Hypothalamus (tissue), 51 donors: ENCODE results near the gene ANO9.
"Not testable (repeated sequence)": the region's sequence is repeated elsewhere in the genome, so short reads cannot be mapped to it uniquely, and the experiment has no call there.

Source experiments
- DNase-seq, 51 donors: peaks; one replicate each; lab custom pipeline; 2025; lab: John Stamatoyannopoulos, UW

Gene ANO9

GRCh38 chr11:472816-473215 is 31.0 kb upstream of the ANO9 start:
- DNase-seq = no peak

GRCh38 chr11:472272-472671 is 30.5 kb upstream of the ANO9 start:
- DNase-seq = no peak

GRCh38 chr11:471468-472145 is 29.8 kb upstream of the ANO9 start:
- DNase-seq = no peak

GRCh38 chr11:469684-470560 is 28.1 kb upstream of the ANO9 start:
- DNase-seq = peak in 45 of 51 donors; percentile 16 to 84 (median 61)

- DNase-seq = not testable (repeated sequence)
Measured at GRCh38 chr11:469026-469683, 27.3 kb upstream of the ANO9 start.

- peak in 1 of 51 donors; percentile 46 for DNase-seq
Measured at GRCh38 chr11:468493-468892, 26.7 kb upstream of the ANO9 start.

- no peak for DNase-seq
Measured at GRCh38 chr11:468036-468435, 26.2 kb upstream of the ANO9 start.

- no peak for DNase-seq
Measured at GRCh38 chr11:465896-466530, 24.2 kb upstream of the ANO9 start.

- DNase-seq = no peak
Measured at GRCh38 chr11:464316-464715, 22.5 kb upstream of the ANO9 start.

- DNase-seq = no peak
Measured at GRCh38 chr11:462107-462890, 20.5 kb upstream of the ANO9 start.

- DNase-seq = no peak
Measured at GRCh38 chr11:461626-462025, 19.8 kb upstream of the ANO9 start.

GRCh38 chr11:460331-461199 is 18.8 kb upstream of the ANO9 start:
- DNase-seq = no peak

GRCh38 chr11:459511-460220 is 17.9 kb upstream of the ANO9 start:
- no peak for DNase-seq

- DNase-seq = no peak
Measured at GRCh38 chr11:457111-457760, 15.4 kb upstream of the ANO9 start.

GRCh38 chr11:456533-456932 is 14.7 kb upstream of the ANO9 start:
- no peak for DNase-seq

GRCh38 chr11:455566-456147 is 13.8 kb upstream of the ANO9 start:
- DNase-seq = no peak

- no peak for DNase-seq
Measured at GRCh38 chr11:454801-455565, 13.2 kb upstream of the ANO9 start.
